SU-DHL-6 (cell line): ENCODE measurements around the gene PFN3.

Experiments used
- CTCF ChIP-seq: fragments of 200-600 bp; sonication (generic); IDR thresholded peaks from one replicate; pipeline ENCODE4 v1.5.1; 2017; ENCODE audit warnings: antibody characterized with exemption, mild to moderate bottlenecking, low read length, moderate library complexity; ENCODE audit not compliant: insufficient read depth, poor library complexity, severe bottlenecking
- EZH2phosphoT487 ChIP-seq: fragments of 200-600 bp; sonication (generic), shearing (Covaris generic); conservative IDR thresholded peaks from 2 replicates; pipeline ENCODE4 v1.6.1; 2018; ENCODE audit warnings: mild to moderate bottlenecking, antibody characterized with exemption, low read length, moderate library complexity, mixed read lengths

- TF ChIP-seq CTCF (no peak), EZH2phosphoT487 (no peak)
These were observed 13.1 kb downstream of the PFN3 start for GRCh38 chr5:177387405-177387804.
